Thymus (tissue), 11 donors: Measurements from ENCODE around the gene TNRC18. TPM values are rescaled to one million over a fixed set of nuclear protein-coding genes. Genes with fewer than 3 reads are reported as not detected.
"Not testable (repeated sequence)": the region's sequence is repeated elsewhere in the genome, so short reads cannot be mapped to it uniquely, and the experiment has no call there.

Experiments used
- DNase-seq, 9 donors: peaks; one replicate each; pipeline ENCODE4 v3.0.0-alpha.2; 2013; ENCODE audit warnings: low spot score in 9 of 9, low read depth in 6 of 9, missing footprints in 1 of 9
- H3K27ac ChIP-seq, 2 donors: one replicate each; pipeline ENCODE4 v1.5.1; 2013; ENCODE audit warnings: control low read depth in 1 of 2, low read depth in 1 of 2, low read length in 1 of 2, mild to moderate bottlenecking in 1 of 2, moderate library complexity in 1 of 2
- H3K27me3 ChIP-seq, 2 donors: one replicate each; pipeline ENCODE4 v1.5.1; 2013; ENCODE audit warnings: low read length in 1 of 2; ENCODE audit not compliant: control insufficient read depth in 2 of 2, insufficient read depth in 1 of 2
- H3K36me3 ChIP-seq, 2 donors: one replicate each; pipeline ENCODE4 v1.5.1; 2013; ENCODE audit warnings: low read length in 1 of 2, mild to moderate bottlenecking in 1 of 2, moderate library complexity in 1 of 2; ENCODE audit not compliant: control insufficient read depth in 2 of 2, insufficient read depth in 2 of 2
- H3K4me1 ChIP-seq, 2 donors: one replicate each; pipeline ENCODE4 v1.5.1; 2013; ENCODE audit warnings: low read length in 2 of 2; ENCODE audit not compliant: control insufficient read depth in 2 of 2, insufficient read depth in 2 of 2
- H3K4me3 ChIP-seq, 2 donors: one replicate each; pipeline ENCODE4 v1.5.1; 2013; ENCODE audit warnings: low read length in 2 of 2, control low read depth in 1 of 2, mild to moderate bottlenecking in 1 of 2
- H3K9me3 ChIP-seq, 2 donors: one replicate each; pipeline ENCODE4 v1.5.1; 2013; ENCODE audit warnings: low read length in 1 of 2, mild to moderate bottlenecking in 1 of 2; ENCODE audit not compliant: control insufficient read depth in 2 of 2, insufficient read depth in 1 of 2
- WGBS: extraction: QIAGEN DNeasy Blood & Tissue Kit; methylation state at CpG from one replicate; pipeline ENCODE4 v1.1.7; 2013; 5-methylcytosine and 5-hydroxymethylcytosine counted together
- polyA plus RNA-seq: library from polyadenylated mRNA; stranded (reverse); fragments of 200-250 nt; gene quantifications from one replicate; pipeline ENCODE4 v1.2.3, GENCODE V29; 2013
- total RNA-seq: library from RNA; stranded (reverse); fragments of 120-200 nt; gene quantifications from one replicate; pipeline ENCODE4 v1.2.4, GENCODE V29; 2013
- donor health status: healthy.

TNRC18 gene
- total and polyA plus RNA-seq, 2 donors: 8.5 to 26.2 TPM

GRCh38 chr7:5379546-5379945, 44.1 kb downstream of the TNRC18 start:
- Histone ChIP-seq H3K4me1 (peaks cover 0 to 3% of the 10 kb centered on the region in 2 donors), H3K4me3 (no peak overlapping the region), H3K27me3 (no peaks in the 10 kb centered on the region), H3K27ac (no peak overlapping the region), H3K9me3 (no peaks in the 10 kb centered on the region), H3K36me3 (peaks cover 32 to 43% of the 10 kb centered on the region in 2 donors)
- WGBS: 97% methylated on average over 17 of the region's 17 CpGs
- no peak for DNase-seq

GRCh38 chr7:5377816-5378215, 45.8 kb downstream of the TNRC18 start:
- WGBS: 98% methylated on average over 16 of the region's 16 CpGs
- H3K36me3 ChIP-seq: peaks cover 35 to 53% of the 10 kb centered on the region in 2 donors
- DNase-seq: no peak
- H3K27ac ChIP-seq: no peak overlapping the region
- peaks cover 0 to 3% of the 10 kb centered on the region in 2 donors for H3K4me1 ChIP-seq
- H3K4me3 ChIP-seq: no peak overlapping the region
- no peaks in the 10 kb centered on the region for H3K9me3 ChIP-seq
- no peaks in the 10 kb centered on the region for H3K27me3 ChIP-seq

GRCh38 chr7:5377279-5377678, 46.4 kb downstream of the TNRC18 start:
- Histone ChIP-seq H3K27ac (no peak overlapping the region), H3K4me3 (no peak overlapping the region), H3K9me3 (no peaks in the 10 kb centered on the region), H3K4me1 (no peaks in the 10 kb centered on the region), H3K27me3 (no peaks in the 10 kb centered on the region), H3K36me3 (peaks cover 37 to 58% of the 10 kb centered on the region in 2 donors)
- no peak for DNase-seq
- 98% methylated on average over 20 of the region's 20 CpGs for WGBS

GRCh38 chr7:5375925-5376324, 47.7 kb downstream of the TNRC18 start:
- no peak overlapping the region for H3K4me3 ChIP-seq
- no peaks in the 10 kb centered on the region for H3K9me3 ChIP-seq
- H3K36me3 ChIP-seq: peaks cover 46 to 70% of the 10 kb centered on the region in 2 donors
- no peaks in the 10 kb centered on the region for H3K4me1 ChIP-seq
- H3K27ac ChIP-seq: no peak overlapping the region
- no peaks in the 10 kb centered on the region for H3K27me3 ChIP-seq
- peak in 1 of 9 donors; percentile 13 for DNase-seq
- 94% methylated on average over 20 of the region's 20 CpGs for WGBS

- Histone ChIP-seq H3K27ac (no peak overlapping the region), H3K36me3 (peaks cover 57 to 77% of the 10 kb centered on the region in 2 donors), H3K4me3 (no peak overlapping the region), H3K9me3 (no peaks in the 10 kb centered on the region), H3K27me3 (no peaks in the 10 kb centered on the region), H3K4me1 (no peaks in the 10 kb centered on the region)
- DNase-seq: no peak
- WGBS: 98% methylated on average over 19 of the region's 19 CpGs
These were observed 49.2 kb downstream of the TNRC18 start for GRCh38 chr7:5374464-5374863.

- H3K27me3 ChIP-seq: no peaks in the 10 kb centered on the region
- no peaks in the 10 kb centered on the region for H3K9me3 ChIP-seq
- no peak overlapping the region for H3K4me3 ChIP-seq
- H3K27ac ChIP-seq: no peak overlapping the region
- peaks cover 61 to 82% of the 10 kb centered on the region in 2 donors for H3K36me3 ChIP-seq
- DNase-seq: no peak
- WGBS: 96% methylated on average over 6 of the region's 6 CpGs
- no peaks in the 10 kb centered on the region for H3K4me1 ChIP-seq
These were observed 50.3 kb downstream of the TNRC18 start for GRCh38 chr7:5373300-5373699.

GRCh38 chr7:5370454-5371353, 52.9 kb downstream of the TNRC18 start:
- peaks cover 0 to 5% of the 10 kb centered on the region in 2 donors for H3K4me1 ChIP-seq
- no peak overlapping the region for H3K4me3 ChIP-seq
- 97% methylated on average over 55 of the region's 55 CpGs for WGBS
- H3K36me3 ChIP-seq: peaks cover 46 to 61% of the 10 kb centered on the region in 2 donors
- no peak for DNase-seq
- no peak overlapping the region for H3K27ac ChIP-seq
- H3K9me3 ChIP-seq: no peaks in the 10 kb centered on the region
- no peaks in the 10 kb centered on the region for H3K27me3 ChIP-seq

- no peak for DNase-seq
- no peaks in the 10 kb centered on the region for H3K9me3 ChIP-seq
- peaks cover 0 to 7% of the 10 kb centered on the region in 2 donors for H3K4me1 ChIP-seq
- no peaks in the 10 kb centered on the region for H3K27me3 ChIP-seq
- 89% methylated on average over 9 of the region's 9 CpGs for WGBS
- H3K27ac ChIP-seq: no peak overlapping the region
- H3K4me3 ChIP-seq: no peak overlapping the region
- peaks cover 34 to 44% of the 10 kb centered on the region in 2 donors for H3K36me3 ChIP-seq
These were observed 56.0 kb downstream of the TNRC18 start for GRCh38 chr7:5367661-5368060.

GRCh38 chr7:5365976-5366625, 57.5 kb downstream of the TNRC18 start:
- peak; percentile 36 to 86 (median 64) for DNase-seq
- not testable (repeated sequence) for H3K9me3 ChIP-seq, H3K27ac ChIP-seq, H3K4me1 ChIP-seq, H3K27me3 ChIP-seq, H3K4me3 ChIP-seq
- WGBS: 86% methylated on average over 12 of the region's 12 CpGs
- peaks cover 35 to 45% of the 10 kb centered on the region in 2 donors for H3K36me3 ChIP-seq
